Measurements from ENCODE around the gene ZSCAN10. TPM values are rescaled to one million over a fixed set of nuclear protein-coding genes. Genes with fewer than 3 reads are reported as not detected.
A peak's percentile ranks its signal among the peaks of the same experiment; 100 is the strongest.

Gene ZSCAN10
- total RNA-seq, 1 donor from 2014 or later, result 0.74 TPM

DNA sequence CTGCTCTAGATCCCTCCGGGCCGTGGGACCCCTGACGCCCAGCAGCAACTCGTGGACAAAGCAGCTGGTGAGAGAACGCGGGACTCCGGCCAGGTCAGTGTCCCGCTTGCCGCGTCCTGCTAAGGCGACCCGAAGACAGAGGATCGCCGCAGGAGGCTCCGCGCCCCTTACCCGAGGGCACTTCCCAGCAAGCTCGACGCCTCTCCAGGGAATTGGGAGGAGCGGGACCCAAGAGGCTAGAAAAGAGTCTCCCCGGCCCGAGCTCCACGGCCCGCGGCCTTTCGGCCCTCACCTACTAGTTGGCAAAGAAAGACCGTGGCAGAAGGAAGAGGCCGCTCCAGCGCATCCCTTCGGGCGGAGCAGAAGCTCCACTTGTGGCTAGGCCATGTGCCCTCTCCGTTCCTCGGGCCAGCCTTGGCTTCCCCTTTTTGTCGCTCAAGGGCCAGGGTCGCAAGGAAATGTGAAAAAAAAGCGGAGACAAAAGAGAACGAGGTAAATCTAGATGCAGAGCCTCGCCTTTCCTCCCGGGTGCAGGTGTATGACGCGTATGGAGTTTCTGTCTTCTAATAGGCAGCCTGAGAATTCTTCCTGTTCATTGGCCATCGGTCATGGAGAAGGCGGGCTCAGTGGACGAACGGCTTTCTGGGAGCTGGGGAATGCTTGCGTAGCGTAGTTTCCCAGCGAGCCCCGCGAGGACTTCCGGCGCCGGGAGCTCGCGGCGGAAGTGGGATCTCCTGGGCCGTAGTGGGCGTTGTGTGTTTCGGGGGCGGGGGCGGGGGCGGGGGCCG, 35.4 kb upstream of the ZSCAN10 start, which contains the start of gene ZNF213:
ZNF213 (plus strand) TSS at position 692 of the 788 bp plus-strand sequence. CDS start 2,252 bp downstream, outside the sequence.
- H3K9me3 Mint-ChIP-seq (ENCODE audit: unreplicated experiment), result peaks cover 5% of the 10 kb centered on the region
- peaks cover 13% of the 10 kb centered on the region for H3K4me1 Mint-ChIP-seq (ENCODE audit: low read depth, unreplicated experiment)
- H3K36me3 Mint-ChIP-seq (ENCODE audit: unreplicated experiment), result no peaks in the 10 kb centered on the region
- DNase-seq, result peak; percentile 91
- TF ChIP-seq, protein P1, sequence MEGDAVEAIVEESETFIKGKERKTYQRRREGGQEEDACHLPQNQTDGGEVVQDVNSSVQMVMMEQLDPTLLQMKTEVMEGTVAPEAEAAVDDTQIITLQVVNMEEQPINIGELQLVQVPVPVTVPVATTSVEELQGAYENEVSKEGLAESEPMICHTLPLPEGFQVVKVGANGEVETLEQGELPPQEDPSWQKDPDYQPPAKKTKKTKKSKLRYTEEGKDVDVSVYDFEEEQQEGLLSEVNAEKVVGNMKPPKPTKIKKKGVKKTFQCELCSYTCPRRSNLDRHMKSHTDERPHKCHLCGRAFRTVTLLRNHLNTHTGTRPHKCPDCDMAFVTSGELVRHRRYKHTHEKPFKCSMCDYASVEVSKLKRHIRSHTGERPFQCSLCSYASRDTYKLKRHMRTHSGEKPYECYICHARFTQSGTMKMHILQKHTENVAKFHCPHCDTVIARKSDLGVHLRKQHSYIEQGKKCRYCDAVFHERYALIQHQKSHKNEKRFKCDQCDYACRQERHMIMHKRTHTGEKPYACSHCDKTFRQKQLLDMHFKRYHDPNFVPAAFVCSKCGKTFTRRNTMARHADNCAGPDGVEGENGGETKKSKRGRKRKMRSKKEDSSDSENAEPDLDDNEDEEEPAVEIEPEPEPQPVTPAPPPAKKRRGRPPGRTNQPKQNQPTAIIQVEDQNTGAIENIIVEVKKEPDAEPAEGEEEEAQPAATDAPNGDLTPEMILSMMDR (IDR thresholded peaks at IDR 0.05; ENCODE audit: partially characterized antibody, unreplicated experiment), result no peak
- H3K27me3 Mint-ChIP-seq (ENCODE audit: unreplicated experiment), result peaks cover 11% of the 10 kb centered on the region
- H3K4me3 Mint-ChIP-seq (ENCODE audit: unreplicated experiment), result peak within 1 kb of the TSS; percentile 99
- H3K27ac Mint-ChIP-seq (ENCODE audit: unreplicated experiment), result peak within 1 kb of the TSS; percentile 99

DNA sequence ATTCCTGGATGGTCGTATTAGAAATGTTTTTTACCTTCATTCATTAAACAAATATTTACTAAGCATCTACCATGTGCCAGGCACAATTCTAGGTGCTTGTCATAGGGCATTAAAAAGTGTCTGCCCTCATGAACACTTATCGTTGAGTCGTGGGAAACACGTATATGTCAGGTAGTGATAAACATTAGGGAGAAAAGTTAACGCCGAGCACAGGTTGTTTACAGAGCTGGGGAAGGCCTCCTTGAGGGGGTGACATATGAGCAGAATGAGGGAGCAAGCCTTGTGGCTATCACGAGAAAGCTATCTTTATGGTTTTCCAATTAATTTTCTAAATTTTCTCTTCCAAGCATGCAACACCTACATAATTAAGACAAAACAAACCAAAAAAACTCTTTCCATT, 34.8 kb upstream of the ZSCAN10 start:
- Mint-ChIP-seq H3K36me3 (ENCODE audit: unreplicated experiment) (no peaks in the 10 kb centered on the region), H3K4me3 (ENCODE audit: unreplicated experiment) (peak overlapping the region; percentile 99), H3K27ac (ENCODE audit: unreplicated experiment) (peak overlapping the region; percentile 99), H3K27me3 (ENCODE audit: unreplicated experiment) (peaks cover 11% of the 10 kb centered on the region), H3K9me3 (ENCODE audit: unreplicated experiment) (peaks cover 5% of the 10 kb centered on the region), H3K4me1 (ENCODE audit: low read depth, unreplicated experiment) (peaks cover 16% of the 10 kb centered on the region)
- no peak for DNase-seq
- TF ChIP-seq, protein P1 (IDR thresholded peaks at IDR 0.05; ENCODE audit: partially characterized antibody, unreplicated experiment), result no peak

DNA sequence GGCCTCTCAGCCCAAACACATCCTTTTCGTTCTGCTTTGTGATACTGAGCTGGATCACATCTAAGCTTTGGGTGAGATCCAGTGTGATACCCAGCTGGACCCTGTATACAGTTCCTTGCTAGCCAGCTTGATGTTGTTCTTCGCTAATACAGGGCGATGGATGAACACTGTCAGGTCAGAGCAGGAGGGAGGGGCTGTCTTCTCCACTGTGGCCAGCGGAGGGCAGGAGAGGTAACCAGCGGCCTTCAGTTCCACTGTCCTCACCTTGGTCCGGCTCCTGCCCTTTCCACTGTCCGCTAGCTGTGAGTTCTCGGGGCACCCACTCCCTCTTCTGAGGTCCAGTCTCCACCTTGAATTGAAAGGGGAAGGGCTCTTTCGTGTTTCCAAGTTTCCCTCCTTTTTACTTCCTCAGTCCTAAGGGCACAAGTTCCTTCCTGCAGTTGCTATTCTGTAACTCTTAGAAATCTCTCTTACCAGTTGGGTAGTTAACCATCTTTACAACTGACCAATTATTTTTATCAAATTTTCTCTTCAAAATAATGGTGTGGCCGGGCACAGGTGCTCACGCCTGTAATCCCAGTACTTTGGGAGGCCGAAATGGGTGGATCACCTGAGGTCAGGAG, 32.8 kb upstream of the ZSCAN10 start:
- TF ChIP-seq, protein P1 (IDR thresholded peaks at IDR 0.05; ENCODE audit: partially characterized antibody, unreplicated experiment), result peak; percentile 66
- Mint-ChIP-seq H3K36me3 (ENCODE audit: unreplicated experiment) (no peaks in the 10 kb centered on the region), H3K27me3 (ENCODE audit: unreplicated experiment) (peaks cover 11% of the 10 kb centered on the region), H3K9me3 (ENCODE audit: unreplicated experiment) (peaks cover 5% of the 10 kb centered on the region), H3K4me1 (ENCODE audit: low read depth, unreplicated experiment) (peaks cover 13% of the 10 kb centered on the region), H3K27ac (ENCODE audit: unreplicated experiment) (no peak overlapping the region), H3K4me3 (ENCODE audit: unreplicated experiment) (no peak overlapping the region)
- DNase-seq, result peak; percentile 82

DNA sequence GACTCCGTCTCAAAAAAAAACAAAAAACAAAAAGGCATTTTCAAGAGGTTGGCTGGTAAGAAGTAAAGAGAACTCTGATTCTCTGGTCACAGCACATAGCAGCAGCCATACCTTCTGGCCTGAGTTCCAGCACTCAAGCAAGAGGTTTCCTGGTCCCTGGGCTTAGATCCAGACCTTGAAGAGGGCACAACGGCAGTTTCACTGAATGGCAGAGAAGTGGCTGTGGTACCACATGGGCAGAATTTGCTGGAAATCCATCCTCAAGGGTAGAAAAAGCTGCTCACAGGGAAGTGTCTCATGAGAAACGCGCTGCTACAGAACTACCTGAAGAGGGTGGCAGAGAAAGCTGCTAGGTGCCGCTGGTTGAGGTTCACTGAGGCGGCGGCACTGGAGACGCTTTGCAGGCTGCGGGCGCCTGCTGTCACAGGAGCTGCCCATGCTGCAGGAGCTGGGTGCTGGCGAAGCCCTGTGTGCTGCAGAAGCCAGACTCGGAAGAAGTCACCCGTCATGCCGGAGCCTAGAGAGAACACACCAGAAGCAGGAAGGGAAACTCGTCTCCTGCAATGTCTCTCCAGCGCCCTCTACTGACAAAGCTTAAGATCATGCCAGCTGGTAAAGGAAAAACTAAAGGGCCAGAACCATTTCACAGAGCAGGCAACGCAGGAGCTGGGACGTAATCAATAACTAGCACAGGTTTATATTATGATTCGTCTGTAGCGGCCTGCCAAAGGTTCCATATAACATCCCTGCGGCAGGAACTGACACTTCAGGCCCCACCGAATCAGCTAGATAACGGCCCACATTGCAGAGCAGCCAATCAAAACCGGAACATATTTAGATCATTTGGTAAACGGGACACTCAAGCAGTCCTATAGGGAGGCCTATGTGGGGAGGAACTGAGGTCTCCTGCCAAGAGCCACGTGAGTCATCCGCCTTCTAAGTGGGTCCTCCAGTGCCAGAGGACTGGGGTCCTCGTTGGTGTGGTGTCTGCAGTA, 30.3 kb upstream of the ZSCAN10 start:
- peaks cover 3% of the 10 kb centered on the region for H3K9me3 Mint-ChIP-seq (ENCODE audit: unreplicated experiment)
- H3K4me1 Mint-ChIP-seq (ENCODE audit: low read depth, unreplicated experiment), result peaks cover 9% of the 10 kb centered on the region
- H3K36me3 Mint-ChIP-seq (ENCODE audit: unreplicated experiment), result no peaks in the 10 kb centered on the region
- DNase-seq, result peak; percentile 49
- peak overlapping the region; percentile 85 for H3K27ac Mint-ChIP-seq (ENCODE audit: unreplicated experiment)
- H3K27me3 Mint-ChIP-seq (ENCODE audit: unreplicated experiment), result peaks cover 8% of the 10 kb centered on the region
- TF ChIP-seq, protein P1 (IDR thresholded peaks at IDR 0.05; ENCODE audit: partially characterized antibody, unreplicated experiment), result peak; percentile 82
- peak overlapping the region; percentile 38 for H3K4me3 Mint-ChIP-seq (ENCODE audit: unreplicated experiment)
